ENCODE results near the gene NUP93. TPM values are rescaled to one million over a fixed set of nuclear protein-coding genes. Genes with fewer than 3 reads are reported as not detected.
"Not testable (repeated sequence)": the region's sequence is repeated elsewhere in the genome, so short reads cannot be mapped to it uniquely, and the experiment has no call there.

NUP93 gene
- total RNA-seq, 2 experiments from 2014 or later, result 129 to 143 TPM

GRCh38 chr16:56800355-56800754 lies 70.4 kb downstream of the NUP93 start:
- H3K27me3 Mint-ChIP-seq (ENCODE audit: low read depth), result no peaks in the 10 kb centered on the region

GRCh38 chr16:56801762-56802161 lies 71.8 kb downstream of the NUP93 start:
- no peak overlapping the region for H3K4me3 Mint-ChIP-seq
- DNase-seq, result no peak
- no peaks in the 10 kb centered on the region for H3K9me3 Mint-ChIP-seq (ENCODE audit: insufficient read depth)
- CTCF ChIA-PET, result interaction anchor here (1.0 to 1.7 kb wide), 3 partner anchors 9 to 162 kb away, joined by 3 to 4 read pairs (median 4); no protein-coding TSS in a partner anchor
- peaks cover 20% of the 10 kb centered on the region for H3K36me3 Mint-ChIP-seq (ENCODE audit: low read depth)
- no peak for ATAC-seq
- H3K27ac Mint-ChIP-seq, result no peak overlapping the region
- POLR2A ChIA-PET, result no interaction called here
- H3K4me1 Mint-ChIP-seq (ENCODE audit: low read depth), result no peaks in the 10 kb centered on the region
- H3K27me3 Mint-ChIP-seq (ENCODE audit: low read depth), result no peaks in the 10 kb centered on the region

More at GRCh38 chr16:56800355-56800754, 70.4 kb downstream of the NUP93 start:
- no peaks in the 10 kb centered on the region for H3K9me3 Mint-ChIP-seq (ENCODE audit: insufficient read depth)
- DNase-seq (no peak), ATAC-seq (no peak)
- no peak overlapping the region for H3K4me3 Mint-ChIP-seq
- CTCF ChIA-PET, result interaction anchor here (1.1 to 1.2 kb wide), 2 partner anchors 13 to 164 kb away, joined by 3 read pairs; no protein-coding TSS in a partner anchor
- no peaks in the 10 kb centered on the region for H3K4me1 Mint-ChIP-seq (ENCODE audit: low read depth)
- peaks cover 8% of the 10 kb centered on the region for H3K36me3 Mint-ChIP-seq (ENCODE audit: low read depth)
- POLR2A ChIA-PET, result no interaction called here
- no peak overlapping the region for H3K27ac Mint-ChIP-seq

GRCh38 chr16:56807011-56807675 lies 77.2 kb downstream of the NUP93 start:
- DNase-seq (no peak), ATAC-seq (no peak)
- H3K4me1 Mint-ChIP-seq (ENCODE audit: low read depth), result peaks cover 1% of the 10 kb centered on the region
- no peaks in the 10 kb centered on the region for H3K27me3 Mint-ChIP-seq (ENCODE audit: low read depth)
- no peak overlapping the region for H3K27ac Mint-ChIP-seq
- no peaks in the 10 kb centered on the region for H3K9me3 Mint-ChIP-seq (ENCODE audit: insufficient read depth)
- CTCF ChIA-PET, result interaction anchor here (1.0 kb wide), 1 partner anchor 9 kb away, joined by 3 read pairs; no protein-coding TSS in a partner anchor
- H3K36me3 Mint-ChIP-seq (ENCODE audit: low read depth), result peaks cover 28% of the 10 kb centered on the region
- POLR2A ChIA-PET, result interaction anchor here (0.7 to 0.9 kb wide), 2 partner anchors 124 to 130 kb away, joined by 3 read pairs; partner anchors contain the start of gene HERPUD1
- H3K4me3 Mint-ChIP-seq, result no peak overlapping the region

GRCh38 chr16:56807676-56808067 lies 77.7 kb downstream of the NUP93 start:
- POLR2A ChIA-PET, result interaction anchor here (0.7 to 0.9 kb wide), 2 partner anchors 124 to 130 kb away, joined by 3 read pairs; partner anchors contain the start of gene HERPUD1
- ATAC-seq; H3K9me3 Mint-ChIP-seq (ENCODE audit: insufficient read depth); H3K27ac Mint-ChIP-seq; H3K4me1 Mint-ChIP-seq (ENCODE audit: low read depth); H3K4me3 Mint-ChIP-seq; H3K27me3 Mint-ChIP-seq (ENCODE audit: low read depth); DNase-seq: not testable (repeated sequence)
- CTCF ChIA-PET, result interaction anchor here (1.0 kb wide), 1 partner anchor 10 kb away, joined by 3 read pairs; no protein-coding TSS in a partner anchor
- H3K36me3 Mint-ChIP-seq (ENCODE audit: low read depth), result peaks cover 28% of the 10 kb centered on the region

- DNase-seq, result no peak
- Mint-ChIP-seq H3K4me3 (no peak overlapping the region), H3K4me1 (ENCODE audit: low read depth) (peaks cover 4% of the 10 kb centered on the region), H3K36me3 (ENCODE audit: low read depth) (peaks cover 14% of the 10 kb centered on the region), H3K27me3 (ENCODE audit: low read depth) (no peaks in the 10 kb centered on the region), H3K27ac (no peak overlapping the region), H3K9me3 (ENCODE audit: insufficient read depth) (no peaks in the 10 kb centered on the region)
- ChIA-PET POLR2A (no interaction called here), CTCF (no interaction called here)
- ATAC-seq, result no peak
These were observed 81.0 kb downstream of the NUP93 start for GRCh38 chr16:56810954-56811353.

GRCh38 chr16:56811602-56812001 lies 81.7 kb downstream of the NUP93 start:
- H3K4me1 Mint-ChIP-seq (ENCODE audit: low read depth); H3K9me3 Mint-ChIP-seq (ENCODE audit: insufficient read depth); CTCF ChIA-PET; H3K36me3 Mint-ChIP-seq (ENCODE audit: low read depth); POLR2A ChIA-PET; H3K27ac Mint-ChIP-seq; ATAC-seq; H3K4me3 Mint-ChIP-seq; DNase-seq; H3K27me3 Mint-ChIP-seq (ENCODE audit: low read depth): not testable (repeated sequence)

- Mint-ChIP-seq H3K4me3 (no peak overlapping the region), H3K27me3 (ENCODE audit: low read depth) (no peaks in the 10 kb centered on the region), H3K36me3 (ENCODE audit: low read depth) (peaks cover 2% of the 10 kb centered on the region), H3K27ac (no peak overlapping the region), H3K9me3 (ENCODE audit: insufficient read depth) (no peaks in the 10 kb centered on the region), H3K4me1 (ENCODE audit: low read depth) (peaks cover 4% of the 10 kb centered on the region)
- no peak for ATAC-seq
- POLR2A ChIA-PET, result no interaction called here
- no peak for DNase-seq
- CTCF ChIA-PET, result no interaction called here
These were observed 83.0 kb downstream of the NUP93 start for GRCh38 chr16:56812884-56813283.

GRCh38 chr16:56814537-56815432 lies 84.9 kb downstream of the NUP93 start:
- Mint-ChIP-seq H3K9me3 (ENCODE audit: insufficient read depth) (no peaks in the 10 kb centered on the region), H3K4me1 (ENCODE audit: low read depth) (peaks cover 4% of the 10 kb centered on the region), H3K27ac (no peak overlapping the region), H3K27me3 (ENCODE audit: low read depth) (no peaks in the 10 kb centered on the region), H3K4me3 (no peak overlapping the region), H3K36me3 (ENCODE audit: low read depth) (peaks cover 3% of the 10 kb centered on the region)
- ChIA-PET POLR2A (no interaction called here), CTCF (interaction anchor here (0.6 to 1.4 kb wide), 2 partner anchors 12 to 16 kb away, joined by 3 to 4 read pairs; no protein-coding TSS in a partner anchor)
- ATAC-seq (no peak), DNase-seq (no peak)

- peaks cover 4% of the 10 kb centered on the region for H3K36me3 Mint-ChIP-seq (ENCODE audit: low read depth)
- ChIA-PET CTCF (interaction anchor here (1.1 to 1.9 kb wide), 3 partner anchors 13 to 54 kb away, joined by 3 to 8 read pairs (median 4); no protein-coding TSS in a partner anchor), POLR2A (no interaction called here)
- peaks cover 4% of the 10 kb centered on the region for H3K4me1 Mint-ChIP-seq (ENCODE audit: low read depth)
- ATAC-seq (no peak), DNase-seq (no peak)
- no peaks in the 10 kb centered on the region for H3K27me3 Mint-ChIP-seq (ENCODE audit: low read depth)
- H3K27ac Mint-ChIP-seq, result no peak overlapping the region
- H3K9me3 Mint-ChIP-seq (ENCODE audit: insufficient read depth), result no peaks in the 10 kb centered on the region
- H3K4me3 Mint-ChIP-seq, result no peak overlapping the region
These were observed 85.8 kb downstream of the NUP93 start for GRCh38 chr16:56815721-56816120.

GRCh38 chr16:56817056-56817455 lies 87.1 kb downstream of the NUP93 start:
- Mint-ChIP-seq H3K9me3 (ENCODE audit: insufficient read depth) (no peaks in the 10 kb centered on the region), H3K27me3 (ENCODE audit: low read depth) (no peaks in the 10 kb centered on the region), H3K27ac (no peak overlapping the region), H3K4me3 (no peak overlapping the region), H3K4me1 (ENCODE audit: low read depth) (peaks cover 3% of the 10 kb centered on the region), H3K36me3 (ENCODE audit: low read depth) (peaks cover 11% of the 10 kb centered on the region)
- DNase-seq (no peak), ATAC-seq (no peak)
- ChIA-PET CTCF (interaction anchor here (0.6 to 1.9 kb wide), 5 partner anchors 12 to 52 kb away, joined by 3 to 8 read pairs (median 3); no protein-coding TSS in a partner anchor), POLR2A (no interaction called here)

GRCh38 chr16:56817938-56818337 lies 88.0 kb downstream of the NUP93 start:
- POLR2A ChIA-PET, result no interaction called here
- H3K36me3 Mint-ChIP-seq (ENCODE audit: low read depth), result peaks cover 11% of the 10 kb centered on the region
- no peak for ATAC-seq
- H3K9me3 Mint-ChIP-seq (ENCODE audit: insufficient read depth), result no peaks in the 10 kb centered on the region
- DNase-seq, result no peak
- H3K27me3 Mint-ChIP-seq (ENCODE audit: low read depth), result no peaks in the 10 kb centered on the region
- no peak overlapping the region for H3K4me3 Mint-ChIP-seq
- CTCF ChIA-PET, result interaction anchor here (1.0 to 1.9 kb wide), 2 partner anchors 42 to 51 kb away, joined by 3 to 8 read pairs; no protein-coding TSS in a partner anchor
- no peak overlapping the region for H3K27ac Mint-ChIP-seq
- no peaks in the 10 kb centered on the region for H3K4me1 Mint-ChIP-seq (ENCODE audit: low read depth)

Measured in activated CD8-positive, alpha-beta T cell treated with anti-CD3 and anti-CD28 coated beads, Interleukin-2, amount 10 ng/mL, durations not matched to agents 7 days and 5 days (primary cell).